ENCODE data around the gene SELENON. TPM values are rescaled to one million over a fixed set of nuclear protein-coding genes. Genes with fewer than 3 reads are reported as not detected.

Gene SELENON
- total and polyA plus RNA-seq, 2 of the 8 experiments (the other 6 are each of a cell fraction or from before 2014, with no cell fraction given) = 43.0 to 77.6 TPM

DNA sequence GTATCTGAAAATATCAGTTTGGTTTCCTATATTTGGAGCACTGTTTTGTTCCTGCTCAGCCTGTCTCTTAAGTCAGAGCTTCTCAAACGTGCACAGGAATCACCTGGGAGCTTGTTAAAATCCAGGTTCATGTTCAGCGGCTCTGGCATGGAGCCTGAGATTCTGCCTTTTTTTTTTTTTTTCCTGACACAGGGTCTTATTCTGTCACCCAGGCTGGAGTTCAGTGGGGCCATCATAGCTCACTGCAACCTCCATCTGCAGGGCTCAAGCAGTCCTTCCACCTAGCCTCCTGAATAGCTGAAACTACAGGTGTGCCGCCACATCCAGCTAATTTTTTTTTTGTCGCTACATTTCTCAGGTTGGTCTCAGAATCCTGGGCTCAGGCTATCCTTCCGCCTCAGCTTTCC is 12.2 kb upstream of the SELENON start:
- H3K27me3 ChIP-seq (replicated peaks in 1 of 4; ENCODE audit: control insufficient read depth in 3 of 4, extremely low read depth in 1 of 4, insufficient read depth in 3 of 4, low read length in 3 of 4) = no peaks in the 10 kb centered on the region
- ChIA-PET CTCF (ENCODE audit: partially characterized antibody) (interaction anchor here (0.6 to 4.2 kb wide), 15 partner anchors 8 to 1211 kb away, joined by 3 to 28 read pairs (median 3); no protein-coding TSS in a partner anchor), POLR2A (ENCODE audit: partially characterized antibody) (interaction anchor here (1.5 to 1.6 kb wide), 2 partner anchors 12 to 23 kb away, joined by 3 to 5 read pairs; partner anchors contain the start of gene SELENON)
- TF ChIP-seq RBBP5 (IDR thresholded peaks at IDR 0.05; ENCODE audit: borderline replicate concordance, low read depth, low read length) = no peak
- no peak for TF ChIP-seq NANOG (IDR thresholded peaks at IDR 0.05; ENCODE audit: insufficient read depth, low read depth, low read length, poor library complexity, severe bottlenecking)
- TF ChIP-seq SP4 (IDR thresholded peaks at IDR 0.05; ENCODE audit: low read length) = no peak
- no peak for TF ChIP-seq SP2 (IDR thresholded peaks at IDR 0.05; ENCODE audit: low read length)
- no peak for TF ChIP-seq HDAC2 (IDR thresholded peaks at IDR 0.05; ENCODE audit: borderline replicate concordance in 1 of 2, low read depth in 2 of 2, low read length in 2 of 2)
- no peak for TF ChIP-seq KDM5A (IDR thresholded peaks at IDR 0.05; ENCODE audit: low read length)
- H3K9me3 ChIP-seq (ENCODE audit: insufficient read depth in 2 of 2, low read depth in 1 of 2, low read length in 1 of 2) = no peaks in the 10 kb centered on the region
- no peak overlapping the region for H2AFZ ChIP-seq (ENCODE audit: low read length)
- H2BK20ac ChIP-seq (ENCODE audit: low read length) = no peak overlapping the region
- H3K56ac ChIP-seq (replicated peaks; ENCODE audit: insufficient read length, low read depth, low read length) = no peak overlapping the region
- no peak overlapping the region for H3K4ac ChIP-seq (replicated peaks; ENCODE audit: insufficient read length, low read depth, low read length)
- H3K4me2 ChIP-seq (ENCODE audit: insufficient read depth in 1 of 2, low read depth in 2 of 2, low read length in 2 of 2) = no peak overlapping the region
- H2BK120ac ChIP-seq (replicated peaks; ENCODE audit: low read depth, low read length) = no peak overlapping the region
- FAIRE-seq = no peak
- no peak overlapping the region for H3K9ac ChIP-seq (replicated peaks in 1 of 4; ENCODE audit: extremely low read depth in 1 of 4, low read depth in 3 of 4, low read length in 3 of 4)
- H3K18ac ChIP-seq (ENCODE audit: extremely low read depth, low read length) = no peak overlapping the region
- H3K27ac ChIP-seq (ENCODE audit: low read depth, low read length) = no peak overlapping the region
- WGBS, 2 experiments (ENCODE audit: extremely low coverage in 1 of 2, insufficient coverage in 1 of 2, insufficient read length in 1 of 2, insufficient replicate concordance in 2 of 2, low coverage in 1 of 2, low lambda C conversion rate in 2 of 2, missing lambda C conversion rate in 1 of 2) = 91% methylated on average over 5 of the region's 5 CpGs; no CpG with 5 or more reads in 1 of the 2 experiments
- H4K20me1 ChIP-seq (replicated peaks in 1 of 2; ENCODE audit: control insufficient read depth in 1 of 2, insufficient read depth in 2 of 2, low read length in 2 of 2) = no peaks in the 10 kb centered on the region
- no peaks in the 10 kb centered on the region for H3K23me2 ChIP-seq (ENCODE audit: low read depth, low read length)
- no peak overlapping the region for H4K8ac ChIP-seq (ENCODE audit: extremely low read depth, insufficient read depth, low read length)
- no peak overlapping the region for H4K91ac ChIP-seq (replicated peaks; ENCODE audit: insufficient read length, low read length)
- H3K4me3 ChIP-seq (ENCODE audit: extremely low read depth in 1 of 4, insufficient read depth in 2 of 4, low read depth in 3 of 4, low read length in 4 of 4) = no peak overlapping the region
- H3K79me2 ChIP-seq (ENCODE audit: control insufficient read depth in 1 of 2, insufficient read depth in 2 of 2, low read length in 2 of 2) = no peaks in the 10 kb centered on the region
- no peak overlapping the region for H4K5ac ChIP-seq (ENCODE audit: insufficient read length, low read depth, low read length)
- H2BK15ac ChIP-seq (ENCODE audit: low read length) = no peak overlapping the region
- H3K23ac ChIP-seq (ENCODE audit: insufficient read length) = no peak overlapping the region
- H3K4me1 ChIP-seq (replicated peaks in 1 of 4; ENCODE audit: control insufficient read depth in 3 of 4, insufficient read depth in 4 of 4, low read length in 3 of 4) = 0 out of 7 replicates have a peak, but pooled peaks cover 0 to under 1% (median 0%) of the 10 kb centered on the region in 4 experiments
- DNase-seq (ENCODE audit: low read depth in 1 of 2, low spot score in 2 of 2) = no peak
- H2BK12ac ChIP-seq (ENCODE audit: low read depth, low read length) = no peak overlapping the region
- H2AK5ac ChIP-seq (ENCODE audit: low read depth, low read length) = no peak overlapping the region
- H2BK5ac ChIP-seq (ENCODE audit: low read depth, low read length) = no peak overlapping the region
- no peaks in the 10 kb centered on the region for H3K79me1 ChIP-seq (ENCODE audit: low read depth, low read length)
- no peaks in the 10 kb centered on the region; a peak in 1 of 8 replicates for H3K36me3 ChIP-seq (ENCODE audit: control insufficient read depth in 2 of 4, insufficient read depth in 4 of 4, low read length in 3 of 4)
- no peak overlapping the region for H3K14ac ChIP-seq (ENCODE audit: insufficient read length)

Data from H1 (cell line).